HepG2 (cell line): Measurements from ENCODE around the gene SLC9A5. TPM values are rescaled to one million over a fixed set of nuclear protein-coding genes. Genes with fewer than 3 reads are reported as not detected.

ENCODE experiments used
- E2F1 ChIP-seq: sonication (generic); formaldehyde crosslinking; IDR thresholded peaks from 2 replicates; pipeline ENCODE4 v1.5.0; 2020; ENCODE audit warnings: missing genetic modification reagents
- ELF1 ChIP-seq: sonication (generic); formaldehyde crosslinking; IDR thresholded peaks from 2 replicates; pipeline ENCODE4 v1.4.0; 2020; ENCODE audit warnings: missing genetic modification reagents
- FOSL2 ChIP-seq: sonication (generic); formaldehyde crosslinking; IDR thresholded peaks from 2 replicates; pipeline ENCODE4 v1.4.0; 2020; ENCODE audit warnings: missing genetic modification reagents
- GLMP ChIP-seq: sonication (generic); formaldehyde crosslinking; IDR thresholded peaks from 2 replicates; pipeline ENCODE4 v1.9.0; 2021; ENCODE audit warnings: missing genetic modification reagents, mild to moderate bottlenecking, borderline replicate concordance
- HCFC1 ChIP-seq: fragments of 150-350 bp; IDR thresholded peaks from 2 replicates; pipeline ENCODE4 v1.6.1; 2014; ENCODE audit warnings: low read depth, low read length
- KAT8 ChIP-seq: IDR thresholded peaks from 2 replicates; pipeline ENCODE4 v1.6.1; 2016; ENCODE audit warnings: missing genetic modification reagents, missing compliant biosample characterization
- KDM2A ChIP-seq: sonication (generic); formaldehyde crosslinking; IDR thresholded peaks from 2 replicates; pipeline ENCODE4 v1.4.0; 2020; ENCODE audit warnings: low read depth, missing genetic modification reagents, borderline replicate concordance
- NKX3-1 ChIP-seq: sonication (generic); formaldehyde crosslinking; IDR thresholded peaks from 2 replicates; pipeline ENCODE4 v1.5.0; 2020; ENCODE audit warnings: missing genetic modification reagents
- SIN3B ChIP-seq: fragments of 150-350 bp; IDR thresholded peaks from 2 replicates; pipeline ENCODE4 v1.6.1; 2014; ENCODE audit warnings: low read length
- TSC22D2 ChIP-seq: sonication (generic); formaldehyde crosslinking; IDR thresholded peaks from 2 replicates; pipeline ENCODE4 v1.5.1; 2020; ENCODE audit warnings: missing genetic modification reagents, mild to moderate bottlenecking, borderline replicate concordance
- XBP1 ChIP-seq: sonication (generic); formaldehyde crosslinking; IDR thresholded peaks from 2 replicates; pipeline ENCODE4 v1.5.0; 2020; ENCODE audit warnings: missing genetic modification reagents
- ZBTB42 ChIP-seq: sonication (generic); formaldehyde crosslinking; IDR thresholded peaks from 2 replicates; pipeline ENCODE4 v1.5.0; 2020; ENCODE audit warnings: mild to moderate bottlenecking, missing genetic modification reagents
- ZBTB7A ChIP-seq: sonication (generic); formaldehyde crosslinking; IDR thresholded peaks from 2 replicates; pipeline ENCODE4 v1.8.0; 2022; ENCODE audit warnings: mild to moderate bottlenecking, missing genetic modification reagents
- ZFY ChIP-seq: sonication (generic); formaldehyde crosslinking; IDR thresholded peaks from 2 replicates; pipeline ENCODE4 v1.4.0; 2020; ENCODE audit warnings: missing genetic modification reagents
- ZNF383 ChIP-seq: sonication (generic); formaldehyde crosslinking; IDR thresholded peaks from 2 replicates; pipeline ENCODE4 v1.4.0; 2020; ENCODE audit warnings: missing genetic modification reagents, mild to moderate bottlenecking, borderline replicate concordance
- ZNF44 ChIP-seq: sonication (generic); formaldehyde crosslinking; IDR thresholded peaks from 2 replicates; pipeline ENCODE4 v1.5.1; 2020; ENCODE audit warnings: mild to moderate bottlenecking, missing genetic modification reagents
- ZNF530 ChIP-seq: sonication (generic); formaldehyde crosslinking; IDR thresholded peaks from 2 replicates; pipeline ENCODE4 v1.5.0; 2020; ENCODE audit warnings: low read depth, mild to moderate bottlenecking, missing genetic modification reagents
- ZNF564 ChIP-seq: sonication (generic); formaldehyde crosslinking; IDR thresholded peaks from 2 replicates; pipeline ENCODE4 v1.8.1; 2023; ENCODE audit warnings: mild to moderate bottlenecking, missing genetic modification reagents
- ZNF646 ChIP-seq: sonication (generic); formaldehyde crosslinking; IDR thresholded peaks from 2 replicates; pipeline ENCODE4 v1.9.0; 2021; ENCODE audit warnings: mild to moderate bottlenecking, missing genetic modification reagents
- ZNF788 ChIP-seq: sonication (generic); formaldehyde crosslinking; IDR thresholded peaks from 2 replicates; pipeline ENCODE4 v1.5.0; 2020; ENCODE audit warnings: mild to moderate bottlenecking, missing genetic modification reagents, borderline replicate concordance
- ZNF891 ChIP-seq: sonication (generic); formaldehyde crosslinking; IDR thresholded peaks from 2 replicates; pipeline ENCODE4 v1.5.0; 2020; ENCODE audit warnings: mild to moderate bottlenecking, missing genetic modification reagents
- ZSCAN30 ChIP-seq: sonication (generic); formaldehyde crosslinking; IDR thresholded peaks from 2 replicates; pipeline ENCODE4 v1.5.0; 2020; ENCODE audit warnings: mild to moderate bottlenecking, missing genetic modification reagents
- polyA plus RNA-seq, 8 experiments: library from polyadenylated mRNA; depleted of rRNA in 3 of 8; stranded (reverse) in 7 of 8; unstranded in 1 of 8; fragments of >200 nt; fragmentation: Illumina TruSeq in 4 of 8; extraction: Trizol in 4 of 8; gene quantifications; 2 replicates each; pipeline versions ENCODE4 v1.2.1 to v1.2.3, GENCODE V29; 2011 to 2016; ENCODE audit warnings: low read depth in 4 of 8, missing spikeins in 1 of 8, mixed read lengths in 1 of 8; ENCODE audit not compliant: insufficient read depth in 1 of 8
- total RNA-seq, 5 experiments: library from RNA; depleted of rRNA; stranded (reverse); fragments of >200 nt; fragmentation: Illumina TruSeq; extraction: Trizol; gene quantifications; 2 replicates each; pipeline ENCODE4 v1.2.3, GENCODE V29; 2016; ENCODE audit warnings: low read depth in 1 of 5

The SLC9A5 gene
- total and polyA plus RNA-seq, 2 of the 13 experiments (the other 11 are each of a cell fraction or from before 2014, with no cell fraction given): 0.58 to 1.4 TPM

GRCh38 chr16:67246081-67246755 is 2.6 kb upstream of the SLC9A5 start (continued):
- TF ChIP-seq KAT8: peak; percentile 92
- no peak for TF ChIP-seq GLMP (CRISPR knock-in tag)
- TF ChIP-seq ZNF891 (CRISPR knock-in tag): peak; percentile 84
- TF ChIP-seq ZNF564 (CRISPR knock-in tag): peak; percentile 73; the same call in 1 of the 2 replicates
- TF ChIP-seq XBP1 (CRISPR knock-in tag): peak; percentile 80; the same call in 1 of the 2 replicates
- peak; percentile 56; the same call in 1 of the 2 replicates for TF ChIP-seq SIN3B
- TF ChIP-seq TSC22D2 (CRISPR knock-in tag): 0 out of 2 replicates have a peak, but pooled peaks have one; percentile 92
- peak; percentile 91 for TF ChIP-seq ZFY
- no peak for TF ChIP-seq ZNF530
- peak; percentile 78; the same call in 1 of the 2 replicates for TF ChIP-seq E2F1
- no peak; the same call in 1 of the 2 replicates for TF ChIP-seq HCFC1
- no peak for TF ChIP-seq ZNF646 (CRISPR knock-in tag)
- TF ChIP-seq ELF1 (CRISPR knock-in tag): peak; percentile 69; the same call in 1 of the 2 replicates
- TF ChIP-seq ZSCAN30: peak; percentile 78; the same call in 1 of the 2 replicates
- peak; percentile 95 for TF ChIP-seq KDM2A
- no peak for TF ChIP-seq ZNF383 (CRISPR knock-in tag)
- TF ChIP-seq ZNF788 (CRISPR knock-in tag): peak; percentile 98
- no peak for TF ChIP-seq ZBTB42 (CRISPR knock-in tag)
- peak; percentile 100 for TF ChIP-seq ZBTB7A (CRISPR knock-in tag)
- TF ChIP-seq ZNF44 (CRISPR knock-in tag): peak; percentile 81; the same call in 1 of the 2 replicates
- peak; percentile 62 for TF ChIP-seq FOSL2
- 0 out of 2 replicates have a peak, but pooled peaks have one; percentile 63 for TF ChIP-seq NKX3-1
